ENCODE data around the gene OR13H1. TPM values are rescaled to one million over a fixed set of nuclear protein-coding genes. Genes with fewer than 3 reads are reported as not detected.

OR13H1 gene, protein sequence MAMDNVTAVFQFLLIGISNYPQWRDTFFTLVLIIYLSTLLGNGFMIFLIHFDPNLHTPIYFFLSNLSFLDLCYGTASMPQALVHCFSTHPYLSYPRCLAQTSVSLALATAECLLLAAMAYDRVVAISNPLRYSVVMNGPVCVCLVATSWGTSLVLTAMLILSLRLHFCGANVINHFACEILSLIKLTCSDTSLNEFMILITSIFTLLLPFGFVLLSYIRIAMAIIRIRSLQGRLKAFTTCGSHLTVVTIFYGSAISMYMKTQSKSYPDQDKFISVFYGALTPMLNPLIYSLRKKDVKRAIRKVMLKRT
- not detected in 2 replicates for total RNA-seq

DNA sequence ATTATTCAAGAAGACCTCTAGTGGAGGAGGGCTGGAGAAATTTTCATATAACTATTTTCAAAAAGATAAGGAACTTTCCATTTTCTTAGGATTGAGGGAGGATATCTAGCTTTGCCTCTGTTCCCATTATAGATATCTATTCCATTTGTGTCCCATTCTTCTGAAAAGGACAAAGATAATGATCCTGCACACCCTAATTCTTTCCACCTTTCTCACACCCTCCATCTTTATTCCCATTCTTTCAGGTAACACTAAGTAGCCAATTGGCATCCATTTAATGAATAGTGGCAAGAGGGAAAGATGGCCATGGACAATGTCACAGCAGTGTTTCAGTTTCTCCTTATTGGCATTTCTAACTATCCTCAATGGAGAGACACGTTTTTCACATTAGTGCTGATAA lies at the start of gene OR13H1:
TSS of gene OR13H1 (plus strand) at position 301 of the 400 bp plus-strand sequence. CDS start at position 301, 0 bp downstream.

